Fibroblast of the aortic adventitia (primary cell): ENCODE results near the gene WDR31. TPM values are rescaled to one million over a fixed set of nuclear protein-coding genes. Genes with fewer than 3 reads are reported as not detected.

ENCODE experiments used
- DNase-seq: peaks from one replicate; pipeline ENCODE4 v3.0.0-alpha.2; 2010; ENCODE audit warnings: low read depth
- H3K4me3 ChIP-seq: 2 replicates; pipeline ENCODE4 v1.5.1; 2011; ENCODE audit warnings: low read depth, mild to moderate bottlenecking, control low read depth, low read length, moderate library complexity
- CTCF ChIP-seq: IDR thresholded peaks from 2 replicates; pipeline ENCODE4 v1.5.1; 2011; ENCODE audit warnings: mild to moderate bottlenecking, low read length, control low read depth, inconsistent platforms; ENCODE audit not compliant: insufficient read depth
- total RNA-seq: library from RNA; depleted of rRNA; stranded (reverse); fragments of >200 nt; gene quantifications from 2 replicates; pipeline ENCODE4 v1.2.3, GENCODE V29; 2012; ENCODE audit warnings: low replicate concordance

Gene WDR31
- total RNA-seq, 1 donor = 2.4 TPM

- DNase-seq = no peak
- TF ChIP-seq CTCF = no peak
- H3K4me3 ChIP-seq = no peak overlapping the region
These were observed 8.4 kb upstream of the WDR31 start for GRCh38 chr9:113348437-113348836.

DNA sequence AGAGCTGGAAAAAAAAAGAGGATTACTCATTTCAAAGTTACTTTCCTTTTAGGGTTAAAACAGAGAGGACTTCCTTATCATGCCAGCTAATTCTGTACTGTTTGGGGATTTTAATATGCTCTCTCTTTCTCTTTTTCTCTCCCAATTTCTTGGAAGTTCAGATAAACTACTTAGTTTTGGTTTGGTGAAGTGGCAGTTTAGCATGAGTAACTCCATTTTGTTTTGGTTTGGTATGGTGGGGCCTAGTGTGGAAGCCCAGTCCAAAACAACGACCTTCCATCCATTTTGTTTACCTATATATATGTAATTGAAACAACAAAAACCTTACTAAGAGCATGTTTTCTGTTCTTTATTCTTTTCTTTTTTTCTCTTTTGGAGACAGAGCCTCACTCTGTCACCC lies 5.6 kb upstream of the WDR31 start:
- H3K4me3 ChIP-seq = no peak overlapping the region
- no peak for DNase-seq
- no peak for TF ChIP-seq CTCF

DNA sequence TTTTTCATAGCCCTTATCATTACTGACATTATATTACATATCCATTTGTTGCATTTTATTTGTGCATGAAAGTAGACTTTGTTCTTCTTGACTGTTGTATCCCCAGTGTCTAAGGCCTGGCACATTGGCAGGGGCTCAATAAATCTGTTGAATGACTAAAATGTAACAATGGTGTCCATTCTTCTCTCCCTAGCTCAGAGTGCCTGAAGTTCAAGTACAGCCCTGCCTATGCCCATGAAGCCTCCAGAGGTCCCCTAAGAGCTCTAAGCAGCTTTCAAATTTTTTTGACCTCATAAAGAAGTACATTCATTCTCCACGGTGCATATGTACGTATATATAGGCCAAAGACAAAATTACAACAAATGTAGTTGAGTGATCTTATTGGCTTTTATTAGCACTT lies 5.1 kb upstream of the WDR31 start:
- H3K4me3 ChIP-seq = no peak overlapping the region
- DNase-seq = no peak
- TF ChIP-seq CTCF = no peak

- no peak overlapping the region for H3K4me3 ChIP-seq
- no peak for TF ChIP-seq CTCF
- peak; percentile 96 for DNase-seq
These were observed 3.7 kb upstream of the WDR31 start for GRCh38 chr9:113343732-113344231.

GRCh38 chr9:113341712-113342410 lies 1.8 kb upstream of the WDR31 start:
- no peak for TF ChIP-seq CTCF
- DNase-seq = no peak
- no peak overlapping the region for H3K4me3 ChIP-seq

GRCh38 chr9:113337714-113338113 lies 2.4 kb downstream of the WDR31 start:
- no peak for DNase-seq
- no peak overlapping the region for H3K4me3 ChIP-seq
- no peak for TF ChIP-seq CTCF

DNA sequence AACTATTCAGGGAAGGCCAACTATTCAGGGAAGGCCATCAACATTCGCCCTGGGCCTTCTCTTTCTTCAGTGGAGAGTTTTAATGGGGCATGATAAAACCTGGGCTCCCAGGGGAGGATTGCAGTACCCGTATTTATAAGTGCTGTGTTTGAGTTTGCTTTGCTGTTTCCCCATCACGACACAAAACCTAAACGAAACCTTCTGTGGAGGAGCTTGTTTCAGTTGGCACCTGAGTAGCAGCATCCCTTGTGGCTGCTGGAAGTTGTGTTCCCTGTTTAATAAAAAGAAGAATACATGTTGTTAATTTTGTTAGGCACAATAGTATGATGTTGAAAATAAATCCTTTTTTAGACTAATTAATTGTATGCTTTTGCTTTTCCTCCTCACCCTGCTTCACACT lies 8.3 kb downstream of the WDR31 start:
- no peak overlapping the region for H3K4me3 ChIP-seq
- no peak for DNase-seq
- TF ChIP-seq CTCF = no peak
